ENCODE data around the gene TSPY8.
"Not testable (repeated sequence)": the region's sequence is repeated elsewhere in the genome, so short reads cannot be mapped to it uniquely, and the experiment has no call there.

TSPY8 gene, protein sequence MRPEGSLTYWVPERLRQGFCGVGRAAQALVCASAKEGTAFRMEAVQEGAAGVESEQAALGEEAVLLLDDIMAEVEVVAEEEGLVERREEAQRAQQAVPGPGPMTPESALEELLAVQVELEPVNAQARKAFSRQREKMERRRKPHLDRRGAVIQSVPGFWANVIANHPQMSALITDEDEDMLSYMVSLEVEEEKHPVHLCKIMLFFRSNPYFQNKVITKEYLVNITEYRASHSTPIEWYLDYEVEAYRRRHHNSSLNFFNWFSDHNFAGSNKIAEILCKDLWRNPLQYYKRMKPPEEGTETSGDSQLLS

GRCh38 chrY:9357497-9357896 is at the start of gene TSPY8:
Gene TSPY8 (plus strand): TSS chrY:9357797. CDS start chrY:9357843, 46 bp downstream.
- H3K27ac ChIP-seq (ENCODE audit: low read length); H3K27me3 ChIP-seq (ENCODE audit: control insufficient read depth in 1 of 2, insufficient read depth in 2 of 2, low read length in 2 of 2); H3K4me1 ChIP-seq (ENCODE audit: control insufficient read depth, insufficient read depth, low read length); H3K9me3 ChIP-seq (ENCODE audit: control insufficient read depth in 2 of 2, low read length in 2 of 2); H3K4me3 ChIP-seq (ENCODE audit: low read length in 2 of 2); H3K36me3 ChIP-seq (ENCODE audit: control insufficient read depth in 2 of 2, insufficient read depth in 2 of 2, low read length in 2 of 2); H3K9ac ChIP-seq (ENCODE audit: low read length in 2 of 2): not testable (repeated sequence)

DNA sequence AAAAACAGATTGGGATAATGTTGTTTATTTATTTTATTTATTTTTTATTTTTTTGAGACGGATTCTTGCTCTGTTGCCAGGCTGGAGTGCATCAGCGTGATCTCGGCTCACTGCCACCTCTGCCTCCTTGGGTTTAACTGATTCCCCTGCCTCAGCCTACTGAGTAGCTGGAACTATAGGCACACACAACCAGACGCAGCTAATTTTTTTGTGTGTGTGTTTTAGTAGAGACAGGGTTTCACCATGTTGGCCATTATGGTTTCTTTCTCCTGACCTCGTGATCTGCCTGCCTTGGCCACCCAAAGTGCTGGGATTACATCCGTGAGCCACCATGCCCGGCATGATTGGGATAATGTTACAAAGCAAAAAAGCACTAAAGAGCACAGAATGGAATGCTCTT is 36.6 kb upstream of the TSPY8 start:
- Histone ChIP-seq H3K36me3 (ENCODE audit: control insufficient read depth in 2 of 2, insufficient read depth in 2 of 2, low read length in 2 of 2) (no peaks in the 10 kb centered on the region), H3K27me3 (ENCODE audit: control insufficient read depth in 1 of 2, insufficient read depth in 2 of 2, low read length in 2 of 2) (no peaks in the 10 kb centered on the region), H3K9me3 (ENCODE audit: control insufficient read depth in 2 of 2, low read length in 2 of 2) (no peaks in the 10 kb centered on the region), H3K9ac (ENCODE audit: low read length in 2 of 2) (no peak overlapping the region), H3K27ac (ENCODE audit: low read length) (no peak overlapping the region), H3K4me1 (ENCODE audit: control insufficient read depth, insufficient read depth, low read length) (no peaks in the 10 kb centered on the region), H3K4me3 (ENCODE audit: low read length in 2 of 2) (no peak overlapping the region)

GRCh38 chrY:9337164-9337563 is 20.4 kb upstream of the TSPY8 start, which contains the start of gene TSPY4:
Gene TSPY4 (plus strand): TSS chrY:9337464. CDS start chrY:9337510, 46 bp downstream.
- not testable (repeated sequence) for H3K9ac ChIP-seq (ENCODE audit: low read length in 2 of 2); H3K9me3 ChIP-seq (ENCODE audit: control insufficient read depth in 2 of 2, low read length in 2 of 2); H3K36me3 ChIP-seq (ENCODE audit: control insufficient read depth in 2 of 2, insufficient read depth in 2 of 2, low read length in 2 of 2); H3K27me3 ChIP-seq (ENCODE audit: control insufficient read depth in 1 of 2, insufficient read depth in 2 of 2, low read length in 2 of 2); H3K4me3 ChIP-seq (ENCODE audit: low read length in 2 of 2); H3K27ac ChIP-seq (ENCODE audit: low read length); H3K4me1 ChIP-seq (ENCODE audit: control insufficient read depth, insufficient read depth, low read length)

DNA sequence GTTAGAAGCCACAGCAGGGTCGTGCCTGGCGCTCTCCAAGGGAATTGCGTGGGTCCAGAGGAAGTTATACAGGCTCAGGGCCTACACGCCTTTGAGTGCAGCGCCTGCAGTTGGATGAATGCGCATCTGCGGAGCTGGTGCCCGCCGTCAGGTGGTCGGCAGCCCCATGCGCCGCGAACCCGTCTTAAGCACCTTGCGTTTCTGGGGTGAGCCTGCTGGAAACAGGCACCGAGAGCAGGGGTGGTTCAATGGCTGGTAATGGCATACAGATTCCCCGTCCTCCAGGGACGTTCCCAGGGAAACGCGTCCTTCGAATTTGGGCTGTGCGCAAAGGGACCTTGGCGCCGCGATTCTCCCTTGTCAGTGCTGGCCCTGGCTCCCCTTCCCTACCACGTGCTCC is 38.9 kb downstream of the TSPY8 start:
- not testable (repeated sequence) for H3K9ac ChIP-seq (ENCODE audit: low read length in 2 of 2); H3K9me3 ChIP-seq (ENCODE audit: control insufficient read depth in 2 of 2, low read length in 2 of 2); H3K4me3 ChIP-seq (ENCODE audit: low read length in 2 of 2); H3K4me1 ChIP-seq (ENCODE audit: control insufficient read depth, insufficient read depth, low read length); H3K27ac ChIP-seq (ENCODE audit: low read length); H3K36me3 ChIP-seq (ENCODE audit: control insufficient read depth in 2 of 2, insufficient read depth in 2 of 2, low read length in 2 of 2); H3K27me3 ChIP-seq (ENCODE audit: control insufficient read depth in 1 of 2, insufficient read depth in 2 of 2, low read length in 2 of 2)

- H3K4me3 ChIP-seq (ENCODE audit: low read length in 2 of 2); H3K36me3 ChIP-seq (ENCODE audit: control insufficient read depth in 2 of 2, insufficient read depth in 2 of 2, low read length in 2 of 2); H3K4me1 ChIP-seq (ENCODE audit: control insufficient read depth, insufficient read depth, low read length); H3K27me3 ChIP-seq (ENCODE audit: control insufficient read depth in 1 of 2, insufficient read depth in 2 of 2, low read length in 2 of 2); H3K9me3 ChIP-seq (ENCODE audit: control insufficient read depth in 2 of 2, low read length in 2 of 2); H3K27ac ChIP-seq (ENCODE audit: low read length); H3K9ac ChIP-seq (ENCODE audit: low read length in 2 of 2): not testable (repeated sequence)
These were observed 40.5 kb downstream of the TSPY8 start, which contains the start of gene TSPY3 for GRCh38 chrY:9398121-9398520. Gene TSPY3 (plus strand): TSS chrY:9398421. CDS start chrY:9398467, 46 bp downstream.

Measured in stomach smooth muscle (tissue), 2 donors.